Measurements from ENCODE around the gene IFT80.
"Not testable (repeated sequence)": the region's sequence is repeated elsewhere in the genome, so short reads cannot be mapped to it uniquely, and the experiment has no call there.

The IFT80 gene

GRCh38 chr3:160265088-160265487, 133.9 kb downstream of the IFT80 start:
- no peak for DNase-seq (ENCODE audit: low read depth)

GRCh38 chr3:160260587-160261270, 138.3 kb downstream of the IFT80 start:
- peak; percentile 19 for DNase-seq (ENCODE audit: low read depth)

GRCh38 chr3:160259589-160259988, 139.4 kb downstream of the IFT80 start:
- DNase-seq (ENCODE audit: low read depth): peak; percentile 51

GRCh38 chr3:160257606-160258005, 141.4 kb downstream of the IFT80 start:
- no peak for DNase-seq (ENCODE audit: low read depth)

GRCh38 chr3:160253298-160253697, 145.7 kb downstream of the IFT80 start:
- DNase-seq (ENCODE audit: low read depth): no peak

GRCh38 chr3:160247766-160248165, 151.3 kb downstream of the IFT80 start:
- DNase-seq (ENCODE audit: low read depth): peak; percentile 36

GRCh38 chr3:160245261-160245800, 153.7 kb downstream of the IFT80 start:
- DNase-seq (ENCODE audit: low read depth): no peak

- DNase-seq (ENCODE audit: low read depth): not testable (repeated sequence)
Observed at GRCh38 chr3:160240719-160241118, 158.3 kb downstream of the IFT80 start.

GRCh38 chr3:160232014-160232413, 167.0 kb downstream of the IFT80 start:
- DNase-seq (ENCODE audit: low read depth): no peak

GRCh38 chr3:160227419-160227818, 171.6 kb downstream of the IFT80 start:
- DNase-seq (ENCODE audit: low read depth): no peak

GRCh38 chr3:160226026-160226907, 172.8 kb downstream of the IFT80 start:
- no peak for DNase-seq (ENCODE audit: low read depth)

- DNase-seq (ENCODE audit: low read depth): peak; percentile 16
Observed at GRCh38 chr3:160225176-160226025, 173.6 kb downstream of the IFT80 start, which contains the start of gene C3orf80. C3orf80 (plus strand) TSS chr3:160225422; CDS start chr3:160225636, 214 bp downstream.

- no peak for DNase-seq (ENCODE audit: low read depth)
Observed at GRCh38 chr3:160224811-160225175, 174.2 kb downstream of the IFT80 start.

GRCh38 chr3:160224256-160224655, 174.8 kb downstream of the IFT80 start:
- DNase-seq (ENCODE audit: low read depth): no peak

GRCh38 chr3:160221019-160221418, 178.0 kb downstream of the IFT80 start:
- DNase-seq (ENCODE audit: low read depth): no peak

- DNase-seq (ENCODE audit: low read depth): no peak
Observed at GRCh38 chr3:160220038-160220437, 179.0 kb downstream of the IFT80 start.

GRCh38 chr3:160218136-160218535, 180.9 kb downstream of the IFT80 start:
- no peak for DNase-seq (ENCODE audit: low read depth)

- no peak for DNase-seq (ENCODE audit: low read depth)
Observed at GRCh38 chr3:160217675-160218074, 181.3 kb downstream of the IFT80 start.

- DNase-seq (ENCODE audit: low read depth): no peak
Observed at GRCh38 chr3:160213191-160213590, 185.8 kb downstream of the IFT80 start.

- DNase-seq (ENCODE audit: low read depth): peak; percentile 54
Observed at GRCh38 chr3:160210799-160211221, 188.2 kb downstream of the IFT80 start.

- no peak for DNase-seq (ENCODE audit: low read depth)
Observed at GRCh38 chr3:160210341-160210740, 188.7 kb downstream of the IFT80 start.
